HEK293 (cell line): ENCODE data around the gene SLC39A11.

ENCODE experiments used
- CTCF ChIA-PET: fragments of 350-600 bp; formaldehyde crosslinking; extraction: SDS; loops from one replicate; lab custom pipeline; 2021; ENCODE audit warnings: antibody characterized with exemption; lab: Yijun Ruan, JAX
- POLR2A ChIA-PET: fragments of 300-600 bp; formaldehyde crosslinking; extraction: SDS; loops from one replicate; lab custom pipeline; 2020; ENCODE audit warnings: antibody characterized with exemption, inconsistent platforms; lab: Yijun Ruan, JAX
- H3K27ac ChIP-seq: fragments of 200-500 bp; sonication (Bioruptor generic); 2 replicates; pipeline ENCODE4 v1.5.1; 2014; ENCODE audit warnings: low read depth, low read length, control low read depth, inconsistent platforms; ENCODE audit errors: extremely low read depth
- H3K36me3 ChIP-seq, 2 experiments: fragments of 200-500 bp in 1 of 2; sonication (Bioruptor generic) in 1 of 2; 1 replicate in 1 of 2; 2 replicates in 1 of 2; pipeline ENCODE4 v1.5.1; 2014 to 2017; ENCODE audit warnings: inconsistent platforms in 2 of 2, low read length in 2 of 2; ENCODE audit not compliant: control insufficient read depth in 2 of 2, insufficient read depth in 1 of 2
- H3K4me1 ChIP-seq: fragments of 200-500 bp; sonication (Bioruptor generic); 2 replicates; pipeline ENCODE4 v1.5.1; 2014; ENCODE audit warnings: mild to moderate bottlenecking, low read length, inconsistent platforms; ENCODE audit not compliant: control insufficient read depth, insufficient read depth
- H3K4me3 ChIP-seq: 2 replicates; pipeline ENCODE4 v1.5.1; 2011; ENCODE audit warnings: low read depth, mild to moderate bottlenecking, control low read depth, low read length, moderate library complexity
- H3K9me3 ChIP-seq: fragments of 200-500 bp; sonication (Bioruptor generic); 2 replicates; pipeline ENCODE4 v1.5.1; 2014; ENCODE audit warnings: low read depth, low read length, inconsistent platforms; ENCODE audit not compliant: control insufficient read depth, insufficient read depth
- FEZF1 ChIP-seq: fragments of 450-650 bp; formaldehyde crosslinking; IDR thresholded peaks from 2 replicates; pipeline ENCODE4 v1.5.1; 2016; ENCODE audit warnings: missing biosample characterization, missing genetic modification characterization
- GLIS2 ChIP-seq: fragments of 450-650 bp; formaldehyde crosslinking; IDR thresholded peaks from 2 replicates; pipeline ENCODE4 v1.5.1; 2016; ENCODE audit warnings: missing biosample characterization, missing genetic modification characterization
- MEIS1 ChIP-seq: sonication (generic); formaldehyde crosslinking; IDR thresholded peaks from 2 replicates; pipeline ENCODE4 v1.8.1; 2022; ENCODE audit warnings: missing genetic modification reagents, mild to moderate bottlenecking, borderline replicate concordance
- MZF1 ChIP-seq: fragments of 450-650 bp; formaldehyde crosslinking; IDR thresholded peaks from 2 replicates; pipeline ENCODE4 v1.5.1; 2017; ENCODE audit warnings: missing biosample characterization, missing genetic modification characterization, borderline replicate concordance
- OSR2 ChIP-seq: fragments of 450-650 bp; formaldehyde crosslinking; IDR thresholded peaks from 2 replicates; pipeline ENCODE4 v1.5.1; 2016; ENCODE audit warnings: missing biosample characterization, missing genetic modification characterization
- PATZ1 ChIP-seq: fragments of 450-650 bp; formaldehyde crosslinking; IDR thresholded peaks from 2 replicates; pipeline ENCODE4 v1.5.1; 2016; ENCODE audit warnings: missing biosample characterization, missing genetic modification characterization
- PBX3 ChIP-seq: sonication (generic); formaldehyde crosslinking; IDR thresholded peaks from 2 replicates; pipeline ENCODE4 v1.8.1; 2022; ENCODE audit warnings: mild to moderate bottlenecking, moderate library complexity, missing genetic modification reagents
- PRDM1 ChIP-seq: fragments of 450-650 bp; formaldehyde crosslinking; IDR thresholded peaks from 2 replicates; pipeline ENCODE4; 2016; ENCODE audit warnings: missing biosample characterization, missing genetic modification characterization
- TCF7L2 ChIP-seq: IDR thresholded peaks from 2 replicates; pipeline ENCODE4 v1.6.1; 2011; ENCODE audit warnings: low read depth, mild to moderate bottlenecking, inconsistent platforms, low read length, moderate library complexity, borderline replicate concordance
- TRIM28 ChIP-seq: IDR thresholded peaks from 2 replicates; pipeline ENCODE4 v1.6.1; 2011; ENCODE audit warnings: low read length, control low read depth, borderline replicate concordance
- TSHZ1 ChIP-seq: fragments of 450-650 bp; formaldehyde crosslinking; IDR thresholded peaks from 2 replicates; pipeline ENCODE4 v1.5.1; 2016; ENCODE audit warnings: missing biosample characterization, missing genetic modification characterization, borderline replicate concordance
- WT1 ChIP-seq: fragments of 450-650 bp; formaldehyde crosslinking; IDR thresholded peaks from 2 replicates; pipeline ENCODE4 v1.5.1; 2016; ENCODE audit warnings: missing biosample characterization, missing genetic modification characterization
- ZBTB26 ChIP-seq: fragments of 450-650 bp; formaldehyde crosslinking; optimal IDR thresholded peaks from 2 replicates; pipeline ENCODE3; 2016; ENCODE audit warnings: missing biosample characterization, mild to moderate bottlenecking, missing genetic modification characterization
- ZBTB7A ChIP-seq: fragments of 450-650 bp; formaldehyde crosslinking; IDR thresholded peaks from 2 replicates; pipeline ENCODE4 v1.5.1; 2016; ENCODE audit warnings: low read depth, missing biosample characterization, missing genetic modification characterization
- ZFHX2 ChIP-seq: fragments of 450-650 bp; formaldehyde crosslinking; conservative IDR thresholded peaks from 2 replicates; pipeline ENCODE4 v1.5.1; 2016; ENCODE audit warnings: missing biosample characterization, missing genetic modification characterization
- ZNF133 ChIP-seq: fragments of 450-650 bp; formaldehyde crosslinking; IDR thresholded peaks from 2 replicates; pipeline ENCODE4 v1.5.1; 2016; ENCODE audit warnings: missing biosample characterization, missing genetic modification characterization
- ZNF138 ChIP-seq: fragments of 450-650 bp; formaldehyde crosslinking; IDR thresholded peaks from 2 replicates; pipeline ENCODE4 v1.5.1; 2016; ENCODE audit warnings: missing biosample characterization, missing genetic modification characterization, borderline replicate concordance
- ZNF18 ChIP-seq: fragments of 450-650 bp; formaldehyde crosslinking; IDR thresholded peaks from 2 replicates; pipeline ENCODE4 v1.5.1; 2016; ENCODE audit warnings: missing biosample characterization, missing genetic modification characterization
- ZNF391 ChIP-seq: fragments of 450-650 bp; formaldehyde crosslinking; IDR thresholded peaks from 2 replicates; pipeline ENCODE4 v1.5.1; 2016; ENCODE audit warnings: low read depth, missing biosample characterization, missing genetic modification characterization, borderline replicate concordance
- ZNF510 ChIP-seq: fragments of 450-650 bp; formaldehyde crosslinking; IDR thresholded peaks from 2 replicates; pipeline ENCODE4 v1.5.1; 2018; ENCODE audit warnings: mild to moderate bottlenecking, missing genetic modification characterization, missing biosample characterization; ENCODE audit not compliant: insufficient replicate concordance
- ZNF513 ChIP-seq: fragments of 450-650 bp; IDR thresholded peaks from 2 replicates; pipeline ENCODE4 v1.5.1; 2018; ENCODE audit warnings: missing biosample characterization, missing genetic modification characterization
- ZNF530 ChIP-seq: fragments of 450-650 bp; formaldehyde crosslinking; IDR thresholded peaks from 2 replicates; pipeline ENCODE4 v1.5.1; 2016; ENCODE audit warnings: low read depth, missing biosample characterization, missing genetic modification characterization
- ZNF571 ChIP-seq: fragments of 450-650 bp; formaldehyde crosslinking; IDR thresholded peaks from 2 replicates; pipeline ENCODE4 v1.5.0; 2017; ENCODE audit warnings: missing biosample characterization, missing genetic modification characterization

The SLC39A11 gene

GRCh38 chr17:72692676-72693075, 399.8 kb downstream of the SLC39A11 start (continued):
- TF ChIP-seq ZNF18 (tag by site-specific recombination) (no peak), ZNF571 (tag by site-specific recombination) (no peak), WT1 (tag by site-specific recombination) (no peak), TRIM28 (no peak), ZBTB26 (no peak), MEIS1 (CRISPR knock-in tag) (no peak), ZBTB7A (no peak), ZNF391 (no peak), ZFHX2 (tag by site-specific recombination) (no peak)
- TF ChIP-seq, all 188 proteins: peak for 0

- ChIA-PET POLR2A (no interaction called here), CTCF (interaction anchor here (0.6 kb wide), 1 partner anchor 135 kb away, joined by 3 read pairs; no protein-coding TSS in a partner anchor)
- Histone ChIP-seq H3K4me3 (no peak overlapping the region), H3K9me3 (no peaks in the 10 kb centered on the region), H3K36me3 (no peaks in the 10 kb centered on the region), H3K27ac (no peak overlapping the region), H3K4me1 (no peaks in the 10 kb centered on the region)
- TF ChIP-seq GLIS2 (tag by site-specific recombination) = no peak
- TF ChIP-seq PRDM1 (tag by site-specific recombination) = no peak
- TF ChIP-seq PATZ1 (tag by site-specific recombination) = no peak
- TF ChIP-seq OSR2 (tag by site-specific recombination) = no peak
- TF ChIP-seq TSHZ1 = no peak
- TF ChIP-seq ZNF138 = no peak
- TF ChIP-seq FEZF1 (tag by site-specific recombination) = no peak
- no peak for TF ChIP-seq ZNF133 (tag by site-specific recombination)
- no peak for TF ChIP-seq TCF7L2
- TF ChIP-seq ZNF513 (tag by site-specific recombination) = no peak
- TF ChIP-seq PBX3 (CRISPR knock-in tag) = no peak
- TF ChIP-seq ZNF530 (tag by site-specific recombination) = no peak
- no peak for TF ChIP-seq MZF1 (tag by site-specific recombination)
- no peak for TF ChIP-seq ZNF510
- TF ChIP-seq ZNF391 = no peak
- TF ChIP-seq, all 188 proteins: peak for 0
Measured at GRCh38 chr17:72691586-72691985, 400.9 kb downstream of the SLC39A11 start.
